HG02938 (cell line): ENCODE measurements around the gene SLC25A23.
"Not testable (repeated sequence)": the region's sequence is repeated elsewhere in the genome, so short reads cannot be mapped to it uniquely, and the experiment has no call there.

Experiments
- ATAC-seq: cut with Tn5 transposase; IDR thresholded peaks from one replicate; pipeline ENCODE4 v1.9.1; 2021; ENCODE audit warnings: mild to moderate bottlenecking, moderate library complexity; ENCODE audit not compliant: unreplicated experiment

Gene SLC25A23

DNA sequence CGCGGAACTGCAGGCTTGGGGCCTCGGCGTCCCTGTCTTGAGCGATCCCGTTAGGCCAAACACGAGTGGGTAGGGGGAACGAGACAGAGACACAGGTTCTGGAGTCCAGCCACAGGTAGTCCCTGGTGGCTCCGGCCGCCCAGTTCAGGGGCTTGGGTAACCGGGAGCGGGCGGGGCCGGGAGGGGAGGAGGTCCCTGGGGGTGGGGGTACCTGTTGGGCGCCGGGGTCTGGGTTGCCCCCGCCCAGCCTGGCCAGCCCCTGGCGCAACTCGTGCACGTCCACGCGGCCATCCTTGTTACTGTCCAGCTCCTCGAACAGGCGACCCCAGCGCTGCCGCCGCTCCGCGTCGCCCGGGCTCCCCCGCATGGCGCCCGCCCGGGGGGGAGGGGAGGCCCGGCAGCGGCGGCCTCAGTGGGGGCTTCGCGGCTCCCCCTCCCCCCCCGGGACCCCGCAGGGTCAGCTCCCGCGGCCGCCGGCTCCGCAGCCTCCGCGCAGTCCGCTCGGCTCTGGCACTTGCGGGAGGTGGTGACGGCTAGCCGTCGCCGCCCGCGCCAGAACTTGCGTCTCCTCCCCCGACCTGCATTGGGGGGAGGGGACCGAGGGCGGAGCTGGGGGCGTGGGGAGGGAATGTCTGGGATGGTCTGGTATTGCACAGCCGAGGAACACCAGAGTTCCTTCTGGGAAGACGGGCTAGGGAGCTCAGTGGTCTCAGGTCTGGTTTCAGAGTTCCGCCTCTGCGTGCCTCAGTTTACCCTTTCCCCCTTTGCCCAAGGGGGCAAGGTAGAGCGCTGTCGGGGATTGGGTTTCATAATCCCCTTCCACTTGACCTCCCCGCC, at the start of gene SLC25A23:
Gene SLC25A23 (minus strand): TSS at position 531 of the 837 bp plus-strand sequence. CDS start 164 bp downstream, at position 367.
- no peak for ATAC-seq

DNA sequence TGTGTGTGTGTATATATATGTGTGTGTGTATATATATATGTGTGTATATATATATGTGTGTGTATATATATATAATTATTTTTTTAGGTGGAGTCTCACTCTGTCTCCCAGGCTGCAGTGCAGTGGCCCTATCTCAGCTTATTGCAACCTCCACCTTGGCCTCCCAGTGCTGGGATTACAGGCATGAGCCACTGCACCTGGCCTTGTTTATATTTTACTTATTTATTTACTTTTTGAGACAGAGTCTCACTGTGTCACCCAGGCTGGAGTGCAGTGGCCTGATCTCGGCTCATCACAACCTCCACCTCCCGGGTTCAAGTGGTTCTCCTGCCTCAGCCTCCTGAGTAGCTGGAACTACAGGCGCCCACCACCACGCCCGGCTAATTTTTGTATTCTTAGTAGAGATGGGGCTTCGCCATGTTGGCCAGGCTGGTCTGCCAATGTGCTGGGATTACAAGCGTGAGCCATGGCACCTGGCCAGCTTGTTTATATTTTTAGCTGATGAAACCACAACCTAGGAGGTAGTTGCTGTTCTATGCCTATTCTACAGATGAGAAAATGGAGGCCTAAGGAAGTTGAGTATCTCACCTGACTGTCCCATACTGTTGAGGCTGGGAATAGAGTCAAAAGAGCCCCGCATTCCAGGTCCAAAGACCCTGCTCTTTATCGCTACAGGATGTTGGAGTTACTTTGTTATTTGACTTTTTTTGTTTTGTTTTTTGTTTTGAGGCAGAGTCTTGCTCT, 48.6 kb upstream of the SLC25A23 start:
- not testable (repeated sequence) for ATAC-seq

DNA sequence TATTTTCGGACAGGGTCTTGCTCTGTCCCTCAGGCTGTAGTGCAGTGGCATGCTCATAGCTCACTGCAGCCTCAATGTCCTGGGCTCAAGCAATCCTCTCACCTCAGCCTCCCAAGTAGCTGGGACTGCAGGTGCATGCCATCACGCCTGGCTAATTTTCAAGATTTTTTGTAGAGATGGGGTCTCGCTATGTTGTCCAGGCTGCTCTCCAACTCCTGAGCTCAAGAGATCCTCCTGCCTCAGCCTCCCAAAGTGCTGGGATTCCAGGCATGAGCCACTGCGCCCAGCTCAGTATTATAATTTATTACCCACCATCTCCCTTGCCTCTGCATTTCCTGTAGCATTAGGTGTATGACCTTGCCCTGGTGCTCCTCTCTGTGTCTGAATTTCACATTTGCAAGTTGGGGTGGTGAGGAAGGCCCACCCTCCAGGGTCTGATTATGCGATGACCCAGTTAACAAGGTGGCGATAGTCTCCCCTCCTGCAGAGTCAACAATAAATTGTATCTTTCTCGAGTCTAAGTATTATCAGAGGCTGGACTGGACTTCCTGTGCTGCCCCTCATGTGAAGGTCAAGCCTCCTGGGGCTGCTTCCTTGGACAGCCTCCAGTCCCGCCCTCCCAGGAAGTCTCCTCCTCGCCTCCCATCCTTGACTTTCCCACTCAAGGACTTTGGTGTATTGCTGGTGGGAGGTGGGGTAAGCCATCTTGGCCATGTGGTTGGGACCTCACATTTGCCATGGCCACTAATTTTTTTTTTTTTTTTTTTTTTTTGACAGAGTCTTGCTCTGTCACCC, 44.0 kb upstream of the SLC25A23 start:
- no peak for ATAC-seq

DNA sequence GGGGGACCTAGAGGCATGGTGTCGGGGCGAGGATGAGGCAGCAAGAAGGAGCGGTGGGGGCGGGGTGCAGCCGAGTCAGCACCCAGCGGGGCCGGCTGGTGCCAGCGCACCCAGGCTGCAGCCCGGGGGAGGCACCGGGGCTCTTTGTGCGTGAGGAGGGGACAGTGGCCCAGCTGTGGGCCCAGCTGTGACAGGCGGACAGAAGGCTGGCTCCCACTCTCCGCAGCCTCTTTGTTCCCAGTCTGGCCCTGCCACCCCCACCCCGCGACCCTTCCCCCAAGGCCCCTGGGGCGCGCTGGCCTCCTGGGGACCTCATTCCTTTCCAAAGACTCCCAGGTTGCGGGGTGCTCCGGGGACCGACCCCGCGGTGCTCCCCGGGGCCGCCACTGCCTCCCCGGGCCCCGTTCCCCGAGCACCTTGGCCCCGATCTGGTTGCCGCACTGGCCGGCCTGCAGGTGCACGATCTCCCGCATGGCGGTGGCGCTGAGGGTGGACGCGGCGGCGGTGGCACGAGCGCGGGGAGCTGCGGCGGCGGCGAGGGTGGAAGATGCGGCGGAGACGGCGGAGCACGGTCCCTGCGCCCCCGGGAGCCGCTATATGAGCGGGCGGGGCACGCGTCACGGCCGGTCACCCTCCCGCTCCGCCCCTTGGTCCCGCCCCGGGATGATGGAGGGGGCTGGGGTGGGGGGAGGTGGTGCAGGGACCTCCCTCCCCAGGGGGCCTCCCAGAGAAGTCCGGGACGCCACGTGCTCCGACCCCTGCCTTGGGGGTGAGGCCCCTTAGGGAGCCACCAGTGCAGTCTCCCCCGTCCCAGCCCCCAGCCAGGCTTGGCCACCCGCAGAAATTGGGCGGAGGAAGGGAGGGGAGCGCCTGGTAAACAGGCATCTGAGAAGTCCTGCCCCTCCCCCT, 42.4 kb upstream of the SLC25A23 start, which contains the start of gene TUBB4A:
Gene TUBB4A (minus strand): TSS at position 570 of the 909 bp plus-strand sequence. CDS start 97 bp downstream, at position 473.
- ATAC-seq, result no peak

DNA sequence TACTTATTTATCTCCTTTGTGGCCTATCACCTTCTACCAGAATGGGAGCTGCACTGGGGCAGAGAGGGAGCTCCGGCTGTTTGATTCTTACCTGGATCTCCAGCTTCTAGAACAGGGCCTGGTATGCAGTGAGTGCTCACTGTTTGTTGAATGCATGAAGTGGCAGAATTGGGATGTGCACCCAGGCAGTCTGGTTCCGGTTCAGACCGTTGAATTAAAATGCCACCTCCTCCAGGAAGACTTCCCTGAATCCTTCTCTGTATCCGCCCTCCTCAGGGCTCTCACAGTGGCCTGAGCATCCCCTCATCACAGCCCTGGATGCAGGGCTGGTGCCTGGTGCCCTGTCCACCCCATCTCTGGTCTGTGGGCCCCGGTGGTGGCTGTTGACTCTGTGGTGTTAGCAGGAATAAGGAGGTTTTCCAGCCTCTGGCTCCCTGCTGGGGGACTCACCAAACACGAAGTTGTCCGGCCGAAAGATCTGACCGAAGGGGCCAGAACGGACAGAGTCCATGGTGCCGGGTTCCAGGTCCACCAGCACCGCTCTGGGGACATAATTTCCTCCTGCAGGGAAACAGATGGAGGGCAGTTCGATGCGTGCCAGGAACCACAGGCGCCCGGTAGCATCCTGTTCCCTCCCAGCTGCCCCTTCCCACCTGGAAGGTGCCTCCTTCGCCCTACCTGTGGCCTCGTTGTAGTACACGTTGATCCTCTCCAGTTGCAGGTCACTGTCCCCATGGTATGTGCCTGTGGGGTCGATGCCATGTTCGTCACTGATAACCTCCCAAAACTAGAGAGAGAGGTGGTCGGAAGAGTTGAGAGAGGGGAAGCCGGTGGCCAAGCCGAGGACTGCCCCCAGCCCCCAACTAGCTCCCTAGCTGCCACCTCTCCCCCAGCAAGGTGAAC, 41.5 kb upstream of the SLC25A23 start:
- ATAC-seq, result no peak

DNA sequence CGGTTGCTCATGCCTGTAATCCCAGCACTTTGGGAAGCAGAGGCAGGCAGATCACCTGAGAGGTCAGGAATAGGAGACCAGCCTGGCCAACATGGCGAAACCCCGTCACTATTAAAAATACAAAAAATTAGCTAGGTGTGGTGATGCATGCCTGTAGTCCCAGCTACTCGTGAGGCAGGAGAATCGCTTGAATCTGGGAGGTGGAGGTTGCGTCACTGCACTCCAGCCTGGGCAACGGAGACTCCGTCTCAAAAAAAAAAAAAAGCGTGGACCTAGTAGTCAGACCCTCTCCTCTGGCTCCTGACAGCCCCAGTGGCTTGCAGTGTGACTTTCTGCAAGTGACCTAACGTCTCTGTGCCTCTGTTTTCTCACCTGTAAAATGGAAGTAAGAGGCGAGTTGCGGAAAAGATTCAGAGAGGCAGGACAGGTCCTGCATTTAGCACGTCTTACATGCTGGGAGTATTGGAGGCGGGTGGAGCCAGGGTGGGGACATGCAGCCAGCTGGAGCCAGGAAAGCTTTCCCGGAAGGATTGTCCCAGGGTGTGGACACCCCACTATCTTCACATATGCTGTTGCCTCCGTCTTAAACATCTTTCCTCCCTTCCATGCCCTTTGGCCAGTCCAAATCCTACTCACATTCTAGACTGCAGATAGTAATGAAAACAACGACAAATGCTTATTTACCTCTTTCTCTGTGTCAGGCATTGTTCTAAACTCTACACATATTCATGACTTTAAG, 39.6 kb upstream of the SLC25A23 start:
- ATAC-seq, result no peak

DNA sequence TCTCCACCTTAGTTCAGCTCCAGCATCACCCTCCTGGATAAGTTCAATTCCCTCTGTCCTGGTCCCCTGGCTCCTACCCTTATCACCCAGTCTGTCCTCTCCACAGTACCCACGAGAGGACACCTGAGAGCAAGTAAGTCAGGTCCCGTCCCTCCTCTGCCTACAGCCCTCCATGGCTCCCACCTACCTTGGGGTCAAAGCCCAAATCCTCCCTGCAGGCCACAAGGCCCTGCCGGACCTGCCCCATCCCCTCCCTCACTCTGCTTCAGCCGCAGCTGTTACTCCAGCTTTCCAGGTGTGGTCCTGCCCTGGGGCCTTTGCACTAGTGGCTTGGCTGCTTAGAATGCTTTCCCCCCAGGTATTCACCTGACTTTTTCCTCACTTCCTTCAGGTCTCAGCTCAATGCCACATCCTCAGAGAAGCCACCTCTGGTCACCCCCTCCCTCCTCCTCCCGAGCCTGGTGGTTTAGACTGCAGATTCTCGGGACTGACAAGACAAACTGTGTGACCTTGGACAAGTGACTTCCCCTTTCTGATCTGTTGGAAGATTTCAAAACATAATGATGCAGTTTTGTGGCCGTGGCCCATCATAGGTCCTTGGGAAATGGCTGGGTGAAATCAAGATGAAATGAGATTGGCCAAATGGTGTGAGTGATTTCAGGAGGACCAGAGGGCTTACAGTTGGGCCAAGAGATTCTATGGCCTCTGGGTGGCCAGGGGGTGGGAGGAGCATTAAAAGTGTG, 38.9 kb upstream of the SLC25A23 start:
- ATAC-seq, result no peak

DNA sequence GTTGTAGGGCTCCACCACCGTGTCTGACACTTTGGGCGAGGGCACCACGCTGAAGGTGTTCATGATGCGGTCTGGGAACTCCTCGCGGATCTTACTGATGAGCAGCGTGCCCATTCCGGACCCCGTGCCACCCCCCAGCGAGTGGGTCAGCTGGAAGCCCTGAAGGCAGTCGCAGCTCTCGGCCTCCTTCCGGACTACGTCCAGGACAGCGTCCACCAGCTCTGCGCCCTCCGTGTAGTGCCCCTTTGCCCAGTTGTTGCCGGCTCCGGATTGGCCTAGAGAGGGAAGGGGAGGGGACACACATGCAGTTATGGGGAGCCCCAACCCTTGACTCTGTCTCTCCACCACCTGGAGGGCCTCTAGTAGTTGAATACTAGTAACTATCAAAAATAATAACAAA, 36.4 kb upstream of the SLC25A23 start:
- ATAC-seq, result no peak

DNA sequence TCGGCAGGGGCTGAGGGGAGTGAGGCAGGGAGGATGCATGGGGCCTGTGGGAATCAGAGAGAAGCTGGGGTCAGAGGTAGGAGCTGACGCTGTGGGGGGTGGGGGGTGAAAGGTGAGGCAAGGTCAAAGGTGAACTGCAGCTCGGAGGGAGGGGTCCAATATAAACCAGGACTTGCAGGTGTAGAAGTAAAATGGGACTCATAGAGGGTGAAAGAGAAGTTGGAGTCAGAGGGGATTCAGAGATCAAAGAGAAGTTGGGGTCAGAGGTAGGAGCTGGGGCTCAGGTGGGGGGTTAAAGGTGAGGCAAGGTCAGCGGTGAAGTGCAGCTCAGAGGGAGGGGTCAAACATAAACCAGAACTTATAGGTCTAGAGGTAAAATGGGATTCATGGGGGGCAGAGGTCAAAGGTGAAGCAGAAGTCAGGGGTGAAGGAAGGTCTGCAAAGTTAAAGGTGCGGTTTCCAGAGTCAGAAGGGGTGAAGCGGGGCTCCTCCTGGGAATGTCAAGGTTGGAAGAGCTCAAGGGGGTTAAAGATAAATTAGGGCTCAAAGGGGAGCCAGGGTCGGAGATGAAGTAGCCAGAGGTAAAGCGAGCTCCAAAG, 34.9 kb upstream of the SLC25A23 start:
- no peak for ATAC-seq

DNA sequence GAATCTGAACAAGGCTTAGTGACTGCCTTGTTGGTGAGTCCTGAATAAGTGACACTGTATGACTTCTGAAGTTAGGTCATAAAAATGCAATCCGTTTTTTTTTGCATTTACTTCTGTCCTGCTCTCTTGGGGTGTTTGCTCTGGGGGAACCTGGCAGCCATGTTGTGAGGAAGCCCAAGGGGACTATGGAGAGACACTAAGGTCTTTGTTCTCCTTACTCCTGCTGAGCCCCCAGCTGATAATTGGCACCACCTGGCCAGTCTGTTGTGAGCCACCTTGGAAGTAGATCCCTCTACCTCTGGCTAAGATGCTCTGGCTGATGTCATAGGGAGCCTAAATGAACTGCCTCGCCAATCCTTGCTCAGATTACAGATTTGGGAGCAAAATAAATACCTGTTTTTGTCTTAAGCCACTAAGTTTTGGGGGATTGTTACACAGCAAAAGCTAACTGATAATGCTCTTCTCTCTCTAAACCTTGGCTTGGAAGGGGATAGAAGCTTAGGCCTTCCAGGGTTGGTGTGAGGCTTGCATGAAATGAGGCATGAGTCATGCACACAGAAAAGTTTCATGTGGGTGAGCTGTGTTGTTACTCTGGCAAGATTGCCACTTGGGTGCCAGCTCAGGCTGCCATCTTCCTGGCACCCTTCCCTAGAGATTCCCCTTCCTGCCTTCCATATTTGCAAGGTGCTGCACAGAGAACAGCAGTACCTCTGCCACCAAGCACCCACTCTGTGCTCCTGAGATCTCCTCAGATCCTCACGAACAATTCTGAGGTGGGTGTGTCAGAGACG, 32.4 kb upstream of the SLC25A23 start:
- ATAC-seq, result no peak

DNA sequence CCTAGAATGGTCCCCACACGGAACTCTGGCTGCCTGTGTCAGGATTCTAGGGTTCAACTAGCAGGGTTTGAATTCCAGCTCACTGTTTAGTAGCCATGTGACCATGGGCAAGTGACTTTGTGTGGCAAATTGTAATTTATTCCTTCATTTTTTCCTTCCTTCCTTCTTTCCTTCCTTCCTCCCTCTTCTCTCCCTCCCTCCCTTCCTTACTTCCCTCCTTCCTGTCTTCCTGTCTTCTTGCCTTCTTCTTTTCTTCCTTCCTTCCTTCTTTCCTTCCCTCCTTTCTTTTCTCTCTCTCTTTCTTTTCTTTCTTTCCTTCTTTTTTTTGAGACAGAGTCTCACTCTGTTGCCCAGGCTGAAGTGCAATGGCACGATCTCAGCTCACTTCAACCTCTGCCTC, 30.5 kb upstream of the SLC25A23 start:
- ATAC-seq, result no peak

DNA sequence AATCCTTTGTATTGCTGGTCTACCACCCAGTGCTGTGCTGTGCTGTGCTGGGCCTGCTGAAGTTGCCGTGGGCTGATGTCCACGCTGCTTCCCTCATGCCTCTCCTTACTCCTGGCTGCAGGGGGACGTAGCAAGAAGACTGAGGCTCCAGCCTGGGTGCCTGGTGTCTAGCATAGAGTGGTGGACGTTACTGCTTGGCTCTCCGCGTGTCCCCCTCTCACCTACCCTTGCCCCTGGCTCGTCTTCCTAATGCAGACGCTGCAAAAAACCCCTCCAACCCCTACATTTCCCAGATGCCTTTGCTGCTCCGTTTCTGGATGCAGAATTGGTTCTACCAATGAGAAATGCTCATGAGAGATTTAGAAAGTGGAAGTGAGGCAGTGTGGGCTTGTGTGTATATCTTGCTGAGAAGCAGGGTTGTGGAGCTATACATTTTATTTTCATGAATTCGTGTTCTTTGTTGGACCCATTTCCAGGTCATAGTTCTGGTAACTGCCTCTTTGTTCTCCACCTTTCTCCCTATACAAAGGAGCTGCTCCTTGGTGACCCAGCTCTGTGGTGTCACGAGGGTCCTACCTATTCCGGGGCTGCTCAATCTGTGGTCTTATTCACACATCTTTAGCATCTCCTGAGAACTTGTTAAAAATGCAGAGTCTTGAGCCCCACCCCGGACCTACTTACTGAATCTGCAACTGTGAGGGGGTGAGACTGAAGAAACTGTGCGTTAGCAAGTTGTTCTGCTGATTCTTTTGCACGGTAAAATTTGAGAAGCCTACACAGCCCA, 29.9 kb upstream of the SLC25A23 start:
- no peak for ATAC-seq

DNA sequence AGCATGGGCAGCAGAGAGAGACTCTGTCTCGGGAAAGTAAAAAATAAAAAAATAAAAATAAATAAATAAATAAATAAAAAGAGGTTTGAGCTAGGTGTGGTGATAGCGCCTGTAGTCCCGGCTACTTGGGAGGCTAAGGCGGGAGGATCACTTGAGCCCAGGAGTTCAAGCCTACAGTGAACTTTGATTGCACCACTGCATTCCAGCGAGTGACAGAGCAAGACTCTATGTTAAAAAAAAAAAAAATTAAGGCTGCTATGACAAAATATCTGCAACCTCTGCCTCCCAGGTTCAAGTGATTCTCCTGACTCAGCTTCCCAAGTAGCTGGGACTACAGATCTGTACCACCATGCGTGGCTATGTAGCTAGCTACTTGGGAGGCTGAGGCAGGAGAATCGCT, 25.2 kb upstream of the SLC25A23 start:
- no peak for ATAC-seq

DNA sequence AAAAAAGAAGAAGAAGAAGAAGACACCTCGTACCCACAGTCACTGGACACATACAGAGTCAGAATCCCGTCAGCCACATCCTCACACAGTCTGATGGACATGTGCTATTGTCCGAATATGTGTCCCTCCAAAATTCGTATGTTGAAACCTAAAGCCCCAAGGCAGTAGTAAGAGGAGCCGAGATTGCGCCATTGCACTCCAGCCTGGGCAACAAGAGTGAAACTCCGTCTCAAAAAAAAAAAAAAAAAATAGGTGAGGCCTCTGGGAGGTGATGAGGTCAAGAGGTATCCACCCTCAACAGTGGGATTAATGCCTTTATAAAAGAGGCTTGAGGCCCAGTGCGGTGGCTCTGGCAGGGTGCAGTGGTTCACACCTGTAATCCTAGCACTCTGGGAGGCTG, 24.6 kb upstream of the SLC25A23 start:
- ATAC-seq, result no peak

DNA sequence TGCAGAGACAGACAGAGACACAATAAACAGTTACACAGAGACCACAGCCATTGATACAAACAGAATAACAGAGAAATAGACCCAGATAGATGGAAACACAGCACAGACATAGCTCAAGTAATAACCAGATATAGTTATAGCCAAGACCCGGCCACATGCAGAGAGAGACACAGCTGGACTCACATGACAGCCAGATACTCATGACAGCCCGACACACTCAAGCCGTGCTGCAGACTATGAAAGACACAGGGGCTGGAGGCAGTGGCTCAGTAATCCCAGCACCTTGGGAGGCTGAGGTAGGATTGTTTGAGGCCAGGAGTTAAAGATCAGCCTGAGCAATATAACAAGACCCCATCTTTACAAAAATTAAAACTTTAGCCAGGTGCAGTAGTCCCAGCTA, 23.6 kb upstream of the SLC25A23 start:
- ATAC-seq, result no peak

DNA sequence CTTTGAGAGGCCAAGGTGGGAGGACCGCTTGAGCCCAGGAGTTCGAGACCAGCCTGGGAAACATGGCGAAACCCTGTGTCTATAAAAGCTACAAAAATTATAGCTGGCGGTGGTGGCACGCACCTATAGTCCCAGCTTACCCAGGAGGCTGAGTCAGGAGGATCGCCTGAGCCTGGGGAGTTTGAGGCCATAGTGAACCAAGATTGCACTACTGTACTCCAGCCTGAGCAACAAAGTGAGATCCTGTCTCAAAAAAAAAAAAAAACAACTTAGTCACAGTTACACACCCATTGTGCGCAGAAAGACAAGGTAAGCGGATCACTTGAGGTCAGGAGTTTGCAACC, 22.7 kb upstream of the SLC25A23 start:
- no peak for ATAC-seq
